ENCODE results near the gene TXNDC8.

- TF ChIP-seq CTCF (IDR thresholded peaks at IDR 0.05; ENCODE audit: low read depth, low read length) = no peak
- TF ChIP-seq EZH2phosphoT487 (IDR thresholded peaks at IDR 0.05; ENCODE audit: low read depth) = no peak
Measured at GRCh38 chr9:110320651-110321445, 16.8 kb downstream of the TXNDC8 start.
